Pulmonary artery endothelial cell (primary cell): ENCODE results near the gene S100A12. TPM values are rescaled to one million over a fixed set of nuclear protein-coding genes. Genes with fewer than 3 reads are reported as not detected.
"Not testable (repeated sequence)": the region's sequence is repeated elsewhere in the genome, so short reads cannot be mapped to it uniquely, and the experiment has no call there.

Experiments used
- DNase-seq: peaks from one replicate; pipeline ENCODE4 v3.0.0-alpha.2; 2011; ENCODE audit warnings: low read depth, low spot score
- total RNA-seq: library from RNA; depleted of rRNA; stranded (reverse); fragments of >200 nt; gene quantifications from 2 replicates; pipeline ENCODE4 v1.2.3, GENCODE V29; 2014

S100A12 gene
- total RNA-seq, 1 donor from 2014 or later: not detected

- no peak for DNase-seq
These were observed 22.0 kb downstream of the S100A12 start for GRCh38 chr1:153353226-153353947.

GRCh38 chr1:153352523-153352922 lies 22.9 kb downstream of the S100A12 start:
- no peak for DNase-seq

GRCh38 chr1:153350321-153350957 lies 25.0 kb downstream of the S100A12 start:
- DNase-seq: no peak

GRCh38 chr1:153349363-153350320 lies 25.8 kb downstream of the S100A12 start:
- DNase-seq: no peak

- DNase-seq: no peak
These were observed 26.7 kb downstream of the S100A12 start, which contains the start of gene PGLYRP4 for GRCh38 chr1:153348511-153349362. Gene PGLYRP4, minus strand, starts transcription at chr1:153348841. Its CDS starts 909 bp downstream, at chr1:153347932.

GRCh38 chr1:153347856-153348255 lies 27.6 kb downstream of the S100A12 start:
- DNase-seq: no peak

- DNase-seq: not testable (repeated sequence)
These were observed 28.4 kb downstream of the S100A12 start for GRCh38 chr1:153347049-153347448.

- no peak for DNase-seq
These were observed 29.2 kb downstream of the S100A12 start for GRCh38 chr1:153346077-153346723.

- DNase-seq: no peak
These were observed 30.0 kb downstream of the S100A12 start for GRCh38 chr1:153345187-153346076.

- no peak for DNase-seq
These were observed 30.7 kb downstream of the S100A12 start for GRCh38 chr1:153344718-153345025.

GRCh38 chr1:153343811-153344717 lies 31.4 kb downstream of the S100A12 start:
- DNase-seq: no peak

- DNase-seq: no peak
These were observed 32.3 kb downstream of the S100A12 start for GRCh38 chr1:153343040-153343681.

GRCh38 chr1:153342178-153342577 lies 33.2 kb downstream of the S100A12 start:
- DNase-seq: no peak

- no peak for DNase-seq
These were observed 33.9 kb downstream of the S100A12 start for GRCh38 chr1:153341431-153341934.

- DNase-seq: no peak
These were observed 35.1 kb downstream of the S100A12 start for GRCh38 chr1:153340356-153340755.

- no peak for DNase-seq
These were observed 35.6 kb downstream of the S100A12 start for GRCh38 chr1:153339802-153340201.

- DNase-seq: no peak
These were observed 37.2 kb downstream of the S100A12 start for GRCh38 chr1:153337980-153338853.
